HG03442 (cell line): ENCODE results near the gene EWSR1.

Experiments used
- ATAC-seq: cut with Tn5 transposase; IDR thresholded peaks from one replicate; pipeline ENCODE4 v1.9.1; 2021; ENCODE audit warnings: mild to moderate bottlenecking, moderate library complexity; ENCODE audit not compliant: unreplicated experiment

The EWSR1 gene

DNA sequence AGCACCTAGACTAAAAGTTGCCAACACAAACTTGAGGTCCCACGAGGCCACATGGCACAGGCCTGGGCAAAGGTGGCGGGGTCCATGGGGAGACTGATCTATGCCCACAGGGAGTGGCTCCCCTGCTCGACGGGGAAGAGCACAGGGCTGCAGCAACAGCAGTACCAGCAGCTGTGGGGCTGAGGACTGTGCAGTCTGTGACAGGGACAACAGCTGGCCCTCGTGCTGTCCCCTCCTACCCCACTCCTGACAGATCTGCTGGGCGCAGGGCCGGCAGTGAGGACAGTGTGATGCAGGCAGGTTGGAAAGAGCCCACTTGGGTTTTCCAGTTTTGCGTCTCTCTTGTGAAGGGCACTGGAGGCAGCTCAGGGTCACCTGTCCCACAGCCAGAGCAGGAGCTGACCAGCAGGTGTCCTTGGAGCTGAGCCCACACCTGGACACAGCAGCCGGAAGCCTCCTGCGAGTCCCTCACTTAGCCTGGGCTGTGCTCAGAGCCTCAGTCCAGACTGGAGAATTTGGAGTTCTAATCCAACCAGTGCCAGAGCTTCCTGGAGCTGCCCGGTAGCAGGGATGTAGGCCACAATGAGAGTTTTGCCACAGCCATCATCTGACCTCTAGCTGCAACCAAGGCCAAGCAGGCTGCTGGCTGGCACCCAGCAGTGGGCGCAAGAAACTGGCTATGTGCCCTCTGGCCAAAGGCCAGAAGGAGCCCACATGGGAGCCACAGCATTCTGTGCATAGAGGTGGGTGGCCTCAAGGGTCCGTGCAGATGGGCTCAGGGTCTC lies 34.8 kb downstream of the EWSR1 start:
- ATAC-seq: no peak

DNA sequence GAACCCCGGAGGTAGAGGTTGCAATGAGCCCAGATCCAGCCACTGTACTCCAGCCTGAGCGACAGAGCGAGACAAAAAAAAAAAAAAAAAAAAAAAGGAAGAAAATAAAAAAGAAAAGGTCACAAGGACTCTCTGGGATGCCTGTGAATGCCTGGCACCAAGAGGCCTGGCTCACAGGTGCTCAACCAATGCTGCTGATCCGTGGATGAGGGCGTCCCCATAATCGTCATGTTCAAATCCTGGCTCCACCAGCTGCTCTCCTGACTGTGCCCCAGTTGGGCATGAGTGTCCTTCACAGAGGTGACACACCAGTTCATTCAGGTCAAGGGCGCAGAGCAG lies 37.7 kb downstream of the EWSR1 start:
- no peak for ATAC-seq

DNA sequence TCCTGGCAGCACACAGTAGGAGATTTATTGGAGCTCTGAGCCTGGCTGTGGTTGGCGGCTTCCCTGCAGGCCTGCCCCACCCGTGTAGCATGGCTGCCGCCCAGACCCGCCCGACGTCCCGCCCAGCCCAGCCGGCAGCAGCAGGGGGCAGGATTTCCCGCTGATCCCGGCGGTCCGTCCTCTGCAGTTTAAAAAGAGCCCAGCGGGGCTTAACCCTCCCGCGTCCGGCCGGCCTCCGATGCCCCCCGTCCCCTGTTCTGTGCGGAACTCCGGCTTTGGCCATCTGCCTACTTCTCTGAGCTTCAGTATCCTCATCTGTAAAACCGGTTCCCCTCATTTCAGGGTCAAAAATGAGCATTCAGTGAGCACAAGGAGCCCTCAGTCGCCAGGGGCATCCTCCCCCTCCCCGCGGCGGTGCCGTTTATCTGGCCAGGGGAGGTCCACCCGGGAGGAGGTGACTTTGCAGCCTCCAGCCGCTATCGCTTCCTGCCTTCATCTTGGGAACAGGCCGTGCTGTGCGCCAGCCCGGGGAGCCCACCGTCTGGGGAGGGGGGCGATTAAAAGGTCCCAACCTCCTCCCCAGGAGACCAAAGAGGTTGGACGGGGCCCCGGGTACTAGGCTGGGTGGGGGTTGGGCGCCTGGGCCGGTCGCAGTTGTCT lies 38.2 kb downstream of the EWSR1 start, which contains the start of gene GAS2L1:
GAS2L1 (plus strand) TSS at position 476 of the 660 bp plus-strand sequence. CDS start 1,456 bp downstream, outside the sequence.
- no peak for ATAC-seq

DNA sequence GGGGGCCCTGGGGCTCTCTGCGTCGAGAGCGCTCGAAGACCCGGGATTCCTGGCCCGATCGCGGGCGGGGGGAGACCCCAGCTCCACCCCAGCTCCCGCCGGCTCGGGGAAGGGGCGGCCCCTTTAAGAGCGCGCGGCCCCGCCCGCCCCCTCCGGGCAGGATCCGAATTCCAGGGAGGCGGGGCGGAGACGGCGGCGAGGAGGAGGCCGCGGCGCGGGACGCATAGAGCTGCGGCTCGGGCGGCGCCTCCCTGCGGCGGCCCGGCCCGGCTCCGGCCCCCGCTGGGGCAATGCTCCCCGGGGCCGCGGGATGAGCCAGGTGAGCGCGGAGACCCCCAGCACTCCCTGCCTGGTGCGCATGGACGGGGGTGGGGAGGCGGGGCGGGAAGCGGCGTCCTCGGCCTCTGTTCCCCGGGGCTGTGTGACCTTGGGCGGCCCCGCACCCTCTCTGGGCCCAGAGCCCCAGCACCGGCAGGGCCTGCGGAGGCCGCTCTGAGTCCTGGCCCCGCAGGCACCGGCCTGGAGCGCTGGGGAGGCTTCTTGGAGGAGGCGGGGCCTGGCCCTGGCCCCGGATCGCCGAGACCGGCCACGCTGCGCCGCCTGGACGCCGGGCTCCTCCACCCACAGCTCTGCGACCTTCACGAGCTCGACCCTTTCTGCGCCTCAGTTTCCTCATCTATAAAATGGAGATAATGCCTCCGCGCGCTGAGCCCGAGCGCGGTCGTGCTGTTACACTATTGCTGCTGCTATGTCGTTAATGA lies 38.9 kb downstream of the EWSR1 start:
- no peak for ATAC-seq

DNA sequence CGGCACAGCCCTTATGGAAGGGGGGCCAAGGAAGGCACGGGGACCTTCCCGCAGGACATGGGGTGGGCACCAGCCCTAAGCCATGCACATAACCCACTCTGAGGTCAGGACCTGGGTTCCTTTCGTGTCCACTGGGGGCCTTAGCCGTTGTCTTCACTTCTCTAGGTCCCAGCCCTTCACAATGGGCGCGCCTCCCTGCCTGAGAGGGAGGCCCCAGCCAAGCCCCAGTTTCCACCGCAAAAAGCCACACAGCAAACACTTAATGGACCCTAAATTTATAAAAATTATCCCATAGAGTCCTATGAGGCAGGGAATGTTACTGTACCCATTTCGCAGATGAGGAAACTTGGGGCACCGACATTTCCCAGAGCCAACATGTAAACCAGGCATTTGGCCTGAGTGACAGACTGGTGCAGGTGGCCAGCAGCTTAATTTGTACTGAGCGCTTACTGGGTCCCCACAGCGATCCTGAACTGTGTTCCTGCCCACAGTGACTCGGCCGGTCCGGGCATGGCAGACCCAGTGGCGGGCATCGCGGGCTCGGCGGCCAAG lies 39.6 kb downstream of the EWSR1 start:
- no peak for ATAC-seq

DNA sequence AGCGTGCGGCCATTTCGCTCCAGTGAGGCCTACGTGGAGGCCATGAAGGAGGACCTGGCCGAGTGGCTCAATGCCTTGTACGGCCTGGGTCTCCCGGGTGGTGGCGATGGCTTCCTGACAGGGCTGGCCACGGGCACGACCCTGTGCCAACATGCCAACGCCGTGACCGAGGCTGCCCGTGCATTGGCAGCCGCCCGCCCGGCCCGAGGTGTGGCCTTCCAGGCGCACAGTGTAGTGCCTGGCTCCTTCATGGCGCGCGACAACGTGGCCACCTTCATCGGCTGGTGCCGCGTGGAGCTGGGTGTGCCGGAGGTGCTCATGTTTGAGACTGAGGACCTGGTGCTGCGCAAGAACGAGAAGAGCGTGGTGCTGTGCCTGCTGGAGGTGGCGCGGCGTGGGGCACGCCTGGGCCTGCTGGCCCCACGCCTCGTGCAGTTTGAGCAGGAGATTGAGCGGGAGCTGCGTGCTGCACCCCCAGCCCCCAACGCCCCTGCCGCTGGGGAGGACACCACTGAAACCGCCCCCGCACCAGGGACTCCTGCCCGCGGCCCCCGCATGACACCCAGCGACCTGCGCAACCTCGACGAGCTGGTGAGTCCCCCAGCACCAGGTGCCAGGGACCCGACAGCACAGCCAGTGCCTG lies 40.2 kb downstream of the EWSR1 start:
- no peak for ATAC-seq

DNA sequence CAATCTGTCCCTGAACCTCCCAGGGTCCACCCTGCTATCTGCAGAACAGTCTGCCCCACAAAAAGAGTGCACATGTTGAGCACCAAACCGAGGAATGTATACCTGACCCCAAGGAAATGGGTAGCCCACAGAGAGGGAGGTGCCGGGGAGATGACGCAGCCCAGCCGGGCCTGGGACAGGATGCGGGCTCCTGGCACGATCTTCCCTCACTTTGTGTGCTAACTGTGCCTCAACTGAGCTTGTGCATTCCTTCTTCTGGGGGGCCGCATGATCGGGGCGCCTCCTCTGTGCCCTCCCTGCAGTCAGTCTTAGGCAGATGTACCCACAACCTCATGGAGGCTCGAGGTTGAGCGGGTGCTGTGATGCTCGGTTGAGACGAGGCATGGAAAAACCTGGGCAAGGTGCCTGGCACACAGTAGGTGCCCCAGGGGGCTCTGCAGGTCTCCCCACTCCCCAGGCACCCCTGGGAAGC lies 40.8 kb downstream of the EWSR1 start:
- no peak for ATAC-seq

GRCh38 chr22:29309332-29310064 lies 41.4 kb downstream of the EWSR1 start:
- no peak for ATAC-seq

DNA sequence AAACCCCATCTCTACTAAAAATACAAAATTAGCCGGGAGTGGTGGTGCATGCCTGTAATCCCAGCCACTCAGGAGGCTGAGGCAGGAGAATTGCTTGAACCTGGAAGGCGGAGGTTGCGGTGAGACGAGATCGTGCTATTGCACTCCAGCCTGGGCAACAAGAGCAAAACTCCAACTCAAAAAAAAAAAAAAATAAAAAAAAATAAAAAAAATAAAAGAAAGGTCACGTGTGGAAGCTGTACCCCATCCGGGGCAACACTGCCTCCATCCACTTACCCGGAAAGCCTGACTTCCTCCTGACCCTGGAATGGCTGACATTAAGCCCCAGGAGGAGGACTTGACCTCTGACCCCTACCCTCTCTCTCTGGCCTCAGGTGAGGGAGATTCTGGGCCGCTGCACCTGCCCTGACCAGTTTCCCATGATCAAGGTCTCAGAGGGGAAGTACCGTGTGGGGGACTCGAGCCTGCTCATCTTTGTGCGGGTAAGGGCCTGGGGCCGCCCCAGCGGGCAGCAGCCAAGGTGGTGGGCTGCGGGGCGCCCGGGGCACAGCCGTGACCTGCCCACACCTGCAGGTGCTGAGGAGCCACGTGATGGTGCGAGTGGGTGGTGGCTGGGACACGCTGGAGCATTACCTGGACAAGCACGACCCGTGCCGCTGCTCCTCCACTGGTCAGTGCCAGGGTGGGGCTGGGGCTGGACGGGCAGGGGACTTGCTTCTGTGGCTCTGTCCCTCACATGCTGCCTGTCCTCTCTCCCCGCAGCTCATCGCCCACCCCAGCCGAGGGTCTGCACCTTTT lies 42.2 kb downstream of the EWSR1 start:
- ATAC-seq: no peak

DNA sequence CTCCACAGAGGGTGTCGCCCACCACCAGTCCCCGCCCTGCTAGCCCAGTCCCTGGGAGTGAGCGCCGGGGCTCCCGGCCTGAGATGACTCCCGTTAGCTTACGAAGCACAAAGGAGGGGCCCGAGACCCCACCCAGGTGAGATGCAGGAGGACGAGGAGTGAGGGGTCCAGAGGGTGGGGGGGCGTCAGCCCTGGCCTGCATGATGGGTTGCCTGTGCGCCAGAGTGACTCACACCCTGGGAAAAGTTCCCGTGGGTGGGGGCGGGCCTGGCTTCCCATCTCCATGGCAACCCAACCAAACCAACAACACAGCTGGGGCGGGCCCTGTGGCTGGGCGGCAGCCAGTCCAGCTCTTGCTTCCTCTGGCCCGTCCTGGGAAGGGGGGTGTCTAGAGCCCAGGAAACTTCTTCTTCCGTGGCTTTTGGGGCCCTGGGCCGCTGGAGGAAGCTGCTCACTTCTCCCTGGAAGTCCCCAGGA lies 42.8 kb downstream of the EWSR1 start:
- peak; percentile 45 for ATAC-seq

DNA sequence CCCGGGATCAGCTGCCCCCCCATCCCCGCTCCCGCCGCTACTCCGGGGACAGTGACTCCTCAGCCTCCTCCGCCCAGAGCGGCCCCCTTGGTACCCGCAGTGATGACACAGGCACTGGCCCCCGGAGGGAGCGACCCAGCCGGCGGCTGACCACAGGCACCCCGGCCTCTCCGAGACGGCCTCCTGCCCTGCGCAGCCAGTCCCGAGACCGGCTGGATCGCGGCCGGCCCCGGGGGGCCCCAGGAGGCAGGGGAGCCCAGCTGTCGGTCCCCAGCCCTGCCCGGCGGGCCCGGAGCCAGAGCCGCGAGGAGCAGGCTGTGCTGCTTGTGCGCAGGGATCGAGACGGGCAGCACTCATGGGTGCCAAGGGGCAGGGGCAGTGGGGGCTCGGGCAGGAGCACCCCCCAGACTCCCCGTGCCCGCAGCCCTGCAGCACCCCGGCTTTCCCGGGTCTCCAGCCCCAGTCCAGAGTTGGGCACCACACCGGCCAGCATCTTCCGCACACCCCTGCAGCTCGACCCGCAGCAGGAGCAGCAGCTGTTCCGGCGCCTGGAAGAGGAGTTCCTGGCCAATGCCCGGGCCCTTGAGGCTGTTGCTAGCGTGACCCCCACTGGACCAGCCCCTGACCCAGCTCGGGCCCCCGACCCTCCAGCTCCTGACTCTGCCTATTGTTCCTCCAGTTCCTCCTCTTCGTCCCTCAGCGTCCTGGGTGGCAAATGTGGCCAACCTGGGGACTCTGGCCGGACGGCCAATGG lies 43.6 kb downstream of the EWSR1 start:
- ATAC-seq: no peak

- ATAC-seq: no peak
Observed at GRCh38 chr22:29312218-29313125, 44.4 kb downstream of the EWSR1 start.

GRCh38 chr22:29313126-29313575 lies 45.1 kb downstream of the EWSR1 start:
- ATAC-seq: no peak

GRCh38 chr22:29313576-29314466 lies 45.8 kb downstream of the EWSR1 start:
- ATAC-seq: no peak

DNA sequence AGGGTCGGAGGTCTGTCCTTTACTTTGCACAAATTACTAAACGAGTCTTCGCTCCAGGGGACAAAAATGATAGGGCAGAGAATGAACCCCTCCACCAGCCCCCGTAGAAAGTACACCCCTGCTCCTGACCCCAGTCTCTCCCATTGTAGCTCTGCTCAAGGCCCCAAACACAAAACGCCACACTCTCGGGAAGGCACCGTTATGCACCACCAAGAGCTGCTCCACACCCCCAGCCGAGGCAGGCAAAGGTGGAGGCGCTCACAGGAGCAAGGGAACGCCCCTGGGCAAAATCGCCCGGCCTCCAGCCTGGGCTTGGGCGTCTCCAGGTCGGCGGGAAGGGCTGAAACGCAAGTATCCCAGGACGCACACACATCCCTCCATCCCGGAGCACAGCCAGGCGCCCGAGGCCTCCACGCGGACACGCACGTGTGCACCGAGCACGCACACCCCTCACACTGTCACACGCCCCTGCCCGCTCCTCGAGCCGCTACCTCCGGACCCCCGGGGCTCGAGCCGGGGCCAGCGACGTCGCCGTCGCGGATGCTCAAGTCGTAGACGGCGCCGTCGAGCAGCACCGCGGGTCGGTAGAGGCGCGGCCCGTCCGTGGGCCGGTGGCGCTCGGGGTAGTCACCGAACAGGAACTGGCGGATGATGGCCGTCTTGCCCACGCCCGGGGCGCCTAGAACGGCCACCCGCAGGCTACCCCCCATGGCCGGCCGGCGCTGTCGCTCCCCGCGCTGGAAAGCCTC lies 46.6 kb downstream of the EWSR1 start:
- ATAC-seq: no peak
